ENCODE results near the gene RRBP1.

Gene RRBP1

DNA sequence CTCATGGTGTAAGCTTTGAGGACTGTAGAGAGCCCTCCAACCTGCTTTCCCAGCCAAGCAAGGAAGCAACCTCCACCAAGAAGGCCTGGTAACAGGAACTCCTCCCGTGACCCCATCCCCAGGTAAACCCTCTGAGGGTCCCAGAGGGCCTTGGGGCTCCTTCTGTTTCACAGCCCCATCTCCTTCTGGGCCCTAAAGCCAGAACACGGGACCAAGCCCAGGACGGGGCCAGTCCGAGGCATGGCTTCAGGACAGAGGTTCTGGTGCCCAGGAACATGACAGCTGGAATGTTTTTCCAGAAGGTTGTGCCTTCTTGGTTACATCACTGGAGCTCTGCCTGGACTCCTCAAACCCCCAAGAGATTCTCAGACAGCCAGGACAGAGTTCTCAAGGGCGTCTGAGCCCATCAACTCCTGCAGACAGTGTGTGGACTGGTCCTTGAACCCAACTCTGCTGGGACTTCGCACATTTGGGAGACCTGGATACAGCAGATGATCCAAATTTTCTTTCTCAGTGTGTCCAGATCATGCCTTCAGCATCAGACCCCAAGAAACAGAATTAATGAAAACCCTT is 43.1 kb downstream of the RRBP1 start:
- Histone ChIP-seq H3K9me3 (no peaks in the 10 kb centered on the region), H4K20me1 (no peaks in the 10 kb centered on the region), H3K27ac (peak overlapping the region; percentile 66), H3K9ac (peak overlapping the region; percentile 23), H3K4me3 (no peak overlapping the region), H3K4me1 (peaks cover 100% of the 10 kb centered on the region), H3K4me2 (peak overlapping the region; percentile 96), H3K27me3 (no peaks in the 10 kb centered on the region), H3K36me3 (peaks cover 72% of the 10 kb centered on the region)
- TF ChIP-seq Cebpa-rat (IDR thresholded peaks at IDR 0.05): no peak

DNA sequence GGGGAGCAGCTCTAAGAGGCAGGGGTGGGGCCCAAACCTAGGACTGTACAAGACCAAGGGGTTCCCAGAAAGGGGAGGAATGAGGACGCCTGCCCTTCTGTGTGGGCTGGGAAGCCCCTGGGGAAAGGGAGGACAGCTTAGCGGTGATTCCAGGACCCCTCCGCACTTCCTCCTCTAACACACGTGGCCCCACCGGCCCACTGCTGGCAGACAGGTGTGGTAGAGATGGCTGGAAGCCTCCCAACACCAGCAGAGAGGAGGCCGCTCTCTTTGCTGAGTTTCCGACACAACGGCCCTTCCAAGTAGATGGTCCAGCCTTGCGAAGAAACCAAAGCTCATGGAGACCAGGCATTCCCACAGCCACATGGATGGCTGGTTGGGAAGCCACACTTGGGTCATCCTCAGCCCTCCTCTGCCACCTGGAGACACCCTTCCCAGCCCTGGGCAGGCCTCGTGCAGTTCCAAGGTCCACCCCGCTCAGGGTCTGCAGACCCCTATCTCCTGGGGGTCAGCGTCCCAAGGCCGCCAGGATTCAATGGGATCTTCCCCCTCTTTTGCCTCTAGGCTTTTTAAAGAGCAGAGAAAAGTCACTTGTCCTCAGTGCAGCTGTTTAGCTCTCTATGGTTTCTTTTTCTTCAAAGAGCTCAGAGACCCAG is 43.9 kb downstream of the RRBP1 start:
- H3K9me3 ChIP-seq: no peaks in the 10 kb centered on the region
- H3K4me3 ChIP-seq: no peak overlapping the region
- H3K27ac ChIP-seq: peak overlapping the region; percentile 91
- H4K20me1 ChIP-seq: no peaks in the 10 kb centered on the region
- H3K9ac ChIP-seq: peak overlapping the region; percentile 72
- TF ChIP-seq Cebpa-rat (IDR thresholded peaks at IDR 0.05): no peak
- no peaks in the 10 kb centered on the region for H3K27me3 ChIP-seq
- H3K4me2 ChIP-seq: peak overlapping the region; percentile 96
- peaks cover 100% of the 10 kb centered on the region for H3K4me1 ChIP-seq
- peaks cover 80% of the 10 kb centered on the region for H3K36me3 ChIP-seq

- peaks cover 100% of the 10 kb centered on the region for H3K4me1 ChIP-seq
- H3K9ac ChIP-seq: peak overlapping the region; percentile 72
- H3K27me3 ChIP-seq: no peaks in the 10 kb centered on the region
- H3K4me3 ChIP-seq: no peak overlapping the region
- TF ChIP-seq Cebpa-rat (IDR thresholded peaks at IDR 0.05): no peak
- peak overlapping the region; percentile 96 for H3K4me2 ChIP-seq
- H4K20me1 ChIP-seq: 0 out of 2 replicates have a peak, but pooled peaks cover 6% of the 10 kb centered on the region
- no peaks in the 10 kb centered on the region for H3K9me3 ChIP-seq
- peak overlapping the region; percentile 91 for H3K27ac ChIP-seq
- peaks cover 80% of the 10 kb centered on the region for H3K36me3 ChIP-seq
These were observed 44.6 kb downstream of the RRBP1 start for GRCh38 chr20:17637413-17637780.

GRCh38 chr20:17636523-17637412 is 45.3 kb downstream of the RRBP1 start:
- peaks cover 80% of the 10 kb centered on the region for H3K36me3 ChIP-seq
- peaks cover 100% of the 10 kb centered on the region for H3K4me1 ChIP-seq
- H3K27me3 ChIP-seq: no peaks in the 10 kb centered on the region
- no peak for TF ChIP-seq Cebpa-rat (IDR thresholded peaks at IDR 0.05)
- peak overlapping the region; percentile 72 for H3K9ac ChIP-seq
- H3K9me3 ChIP-seq: no peaks in the 10 kb centered on the region
- H3K4me3 ChIP-seq: peak overlapping the region; percentile 55
- peak overlapping the region; percentile 96 for H3K4me2 ChIP-seq
- H4K20me1 ChIP-seq: 0 out of 2 replicates have a peak, but pooled peaks cover 12% of the 10 kb centered on the region
- peak overlapping the region; percentile 91 for H3K27ac ChIP-seq

GRCh38 chr20:17635332-17636244 is 46.5 kb downstream of the RRBP1 start:
- H3K36me3 ChIP-seq: peaks cover 80% of the 10 kb centered on the region
- peak overlapping the region; percentile 55 for H3K4me3 ChIP-seq
- H3K9me3 ChIP-seq: no peaks in the 10 kb centered on the region
- peak overlapping the region; percentile 96 for H3K4me2 ChIP-seq
- peak overlapping the region; percentile 91 for H3K27ac ChIP-seq
- peak overlapping the region; percentile 72 for H3K9ac ChIP-seq
- H3K27me3 ChIP-seq: no peaks in the 10 kb centered on the region
- H3K4me1 ChIP-seq: peaks cover 93% of the 10 kb centered on the region
- 0 out of 2 replicates have a peak, but pooled peaks cover 18% of the 10 kb centered on the region for H4K20me1 ChIP-seq
- TF ChIP-seq Cebpa-rat (IDR thresholded peaks at IDR 0.05): no peak

GRCh38 chr20:17634661-17635331 is 47.2 kb downstream of the RRBP1 start:
- H3K27ac ChIP-seq: peak overlapping the region; percentile 91
- H3K9ac ChIP-seq: peak overlapping the region; percentile 72
- H3K4me2 ChIP-seq: peak overlapping the region; percentile 96
- H4K20me1 ChIP-seq: 0 out of 2 replicates have a peak, but pooled peaks cover 22% of the 10 kb centered on the region
- no peaks in the 10 kb centered on the region for H3K9me3 ChIP-seq
- peak overlapping the region; percentile 55 for H3K4me3 ChIP-seq
- peaks cover 80% of the 10 kb centered on the region for H3K36me3 ChIP-seq
- peaks cover 85% of the 10 kb centered on the region for H3K4me1 ChIP-seq
- H3K27me3 ChIP-seq: no peaks in the 10 kb centered on the region
- no peak for TF ChIP-seq Cebpa-rat (IDR thresholded peaks at IDR 0.05)

GRCh38 chr20:17633850-17634500 is 48.1 kb downstream of the RRBP1 start:
- TF ChIP-seq Cebpa-rat (IDR thresholded peaks at IDR 0.05): no peak

DNA sequence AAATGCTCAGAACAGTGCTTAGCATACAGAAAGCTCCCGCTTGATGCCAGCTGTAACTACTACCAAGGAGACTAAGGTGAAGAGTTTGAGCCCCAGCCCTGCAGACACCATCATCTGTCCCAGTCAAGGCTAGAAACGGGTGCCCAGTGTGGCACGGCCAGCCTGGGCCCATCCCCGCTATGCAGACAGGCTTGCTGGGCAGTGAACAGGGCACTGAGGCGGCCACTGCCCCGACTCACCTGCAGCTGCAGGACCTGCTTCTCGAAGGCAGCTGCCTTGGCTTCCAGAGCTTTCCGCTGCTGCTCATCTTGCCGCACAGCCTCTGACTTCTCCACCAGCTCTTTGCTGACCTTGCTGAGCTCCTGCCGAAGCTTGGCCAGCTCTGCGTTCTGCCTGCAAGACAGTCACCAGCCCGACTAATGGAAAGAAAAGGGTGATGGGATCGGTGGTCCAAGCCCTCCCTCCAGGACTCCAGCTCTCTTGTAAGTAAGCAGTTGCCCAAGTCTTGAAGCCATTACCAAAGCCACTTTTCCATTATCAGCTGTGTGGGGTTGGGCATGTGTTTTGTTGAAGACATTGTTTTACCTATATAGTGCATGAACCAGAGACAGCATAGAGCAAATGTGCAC is 48.7 kb downstream of the RRBP1 start:
- H3K9me3 ChIP-seq: no peaks in the 10 kb centered on the region
- peak overlapping the region; percentile 72 for H3K9ac ChIP-seq
- H3K4me1 ChIP-seq: peaks cover 78% of the 10 kb centered on the region
- H3K36me3 ChIP-seq: peaks cover 80% of the 10 kb centered on the region
- peak overlapping the region; percentile 96 for H3K4me2 ChIP-seq
- H3K27me3 ChIP-seq: no peaks in the 10 kb centered on the region
- TF ChIP-seq Cebpa-rat (IDR thresholded peaks at IDR 0.05): no peak
- peak overlapping the region; percentile 55; the same call in 1 of the 2 replicates for H3K4me3 ChIP-seq
- peak overlapping the region; percentile 91 for H3K27ac ChIP-seq
- H4K20me1 ChIP-seq: 0 out of 2 replicates have a peak, but pooled peaks cover 25% of the 10 kb centered on the region

More at GRCh38 chr20:17633850-17634500, 48.1 kb downstream of the RRBP1 start:
- Histone ChIP-seq H3K9me3 (no peaks in the 10 kb centered on the region), H3K4me2 (peak overlapping the region; percentile 96), H3K9ac (peak overlapping the region; percentile 72), H3K4me3 (peak overlapping the region; percentile 55; the same call in 1 of the 2 replicates), H3K36me3 (peaks cover 80% of the 10 kb centered on the region), H4K20me1 (0 out of 2 replicates have a peak, but pooled peaks cover 22% of the 10 kb centered on the region), H3K27ac (peak overlapping the region; percentile 91), H3K27me3 (no peaks in the 10 kb centered on the region), H3K4me1 (peaks cover 78% of the 10 kb centered on the region)
